Measurements from ENCODE around the gene WWOX. TPM values are rescaled to one million over a fixed set of nuclear protein-coding genes. Genes with fewer than 3 reads are reported as not detected.

Gene WWOX
- polyA plus RNA-seq, 2 of the 4 experiments (the other 2 are of a cell fraction): 16.0 to 17.2 TPM

GRCh38 chr16:78195797-78196196 lies 96.3 kb downstream of the WWOX start:
- Histone ChIP-seq H3K27ac (no peak overlapping the region), H3K9me3 (no peaks in the 10 kb centered on the region), H3K4me2 (no peak overlapping the region), H3K4me1 (peaks cover 15% of the 10 kb centered on the region; the same call in 2 of the 3 replicates), H3K4me3 (no peak overlapping the region)
- CTCF ChIA-PET: no interaction called here
- DNase-seq (ENCODE audit: low read depth in 1 of 2, low spot score in 1 of 2) (no peak), ATAC-seq (no peak), FAIRE-seq (no peak)
- WGBS (ENCODE audit: missing lambda C conversion rate): 77% methylated on average over 4 of the region's 4 CpGs
- POLR2A ChIA-PET: no interaction called here
- TF ChIP-seq CTCF (IDR thresholded peaks at IDR 0.05) (no peak), HES2 (IDR thresholded peaks at IDR 0.05) (no peak), TP53 (CRISPR knock-in tag; IDR thresholded peaks at IDR 0.05) (no peak), FOXS1 (CRISPR knock-in tag; IDR thresholded peaks at IDR 0.05) (no peak), NR3C1 (IDR thresholded peaks at IDR 0.05) (no peak), GATA3 (IDR thresholded peaks at IDR 0.05; ENCODE audit: borderline replicate concordance) (no peak), HOXA7 (CRISPR knock-in tag; IDR thresholded peaks at IDR 0.05) (no peak), KDM5A (IDR thresholded peaks at IDR 0.05) (no peak), CHD2 (IDR thresholded peaks at IDR 0.05; ENCODE audit: low read length, partially characterized antibody) (no peak), HOXB13 (CRISPR knock-in tag; IDR thresholded peaks at IDR 0.05; ENCODE audit: low read depth) (no peak), BCL3 (IDR thresholded peaks at IDR 0.05) (no peak), MAFK (IDR thresholded peaks at IDR 0.05; ENCODE audit: partially characterized antibody) (no peak), EHMT2 (IDR thresholded peaks at IDR 0.05; ENCODE audit: low read depth) (no peak), CBX8 (IDR thresholded peaks at IDR 0.05) (no peak)

- no peak for ATAC-seq
- no peak for DNase-seq (ENCODE audit: low read depth in 1 of 2, low spot score in 1 of 2)
- no peak overlapping the region for H3K27ac ChIP-seq
- FAIRE-seq: no peak
- H3K4me1 ChIP-seq: peaks cover 17% of the 10 kb centered on the region; the same call in 2 of the 3 replicates
- ChIA-PET CTCF (no interaction called here), POLR2A (no interaction called here)
- no peak overlapping the region for H3K4me3 ChIP-seq
- 55% methylated on average over 2 of the region's 2 CpGs for WGBS (ENCODE audit: missing lambda C conversion rate)
- TF ChIP-seq SMC3 (IDR thresholded peaks at IDR 0.05) (no peak), TFCP2L1 (CRISPR knock-in tag; IDR thresholded peaks at IDR 0.05) (no peak), EHMT2 (IDR thresholded peaks at IDR 0.05; ENCODE audit: low read depth) (no peak), TP53 (CRISPR knock-in tag; IDR thresholded peaks at IDR 0.05) (no peak), USF2 (IDR thresholded peaks at IDR 0.05) (no peak), NR3C1 (IDR thresholded peaks at IDR 0.05) (no peak), HOXA7 (CRISPR knock-in tag; IDR thresholded peaks at IDR 0.05) (no peak), HES2 (IDR thresholded peaks at IDR 0.05) (no peak), HDAC2 (IDR thresholded peaks at IDR 0.05) (no peak), EP300 (IDR thresholded peaks at IDR 0.05) (no peak), NFE2L2 (conservative IDR thresholded peaks at IDR 0.05; ENCODE audit: low read length) (no peak)
- H3K9me3 ChIP-seq: no peaks in the 10 kb centered on the region
- H3K4me2 ChIP-seq: no peak overlapping the region
These were observed 97.0 kb downstream of the WWOX start for GRCh38 chr16:78196502-78196901.

- H3K4me2 ChIP-seq: no peak overlapping the region
- WGBS (ENCODE audit: missing lambda C conversion rate): 78% methylated on average over 5 of the region's 5 CpGs
These were observed 98.8 kb downstream of the WWOX start for GRCh38 chr16:78198288-78198687.

More at GRCh38 chr16:78198288-78198687, 98.8 kb downstream of the WWOX start:
- TF ChIP-seq ZFP36 (IDR thresholded peaks at IDR 0.05; ENCODE audit: borderline replicate concordance, partially characterized antibody) (no peak), ZC3H11A (IDR thresholded peaks at IDR 0.05) (no peak), NFE2L2 (conservative IDR thresholded peaks at IDR 0.05; ENCODE audit: low read length) (no peak), CHD2 (IDR thresholded peaks at IDR 0.05; ENCODE audit: low read length, partially characterized antibody) (no peak), JUNB (IDR thresholded peaks at IDR 0.05) (no peak), CHD4 (IDR thresholded peaks at IDR 0.05; ENCODE audit: borderline replicate concordance) (no peak), CBX2 (IDR thresholded peaks at IDR 0.05; ENCODE audit: borderline replicate concordance, low read depth) (no peak)
- peaks cover 17% of the 10 kb centered on the region; the same call in 2 of the 3 replicates for H3K4me1 ChIP-seq
- H3K4me3 ChIP-seq: no peak overlapping the region
- ChIA-PET POLR2A (no interaction called here), CTCF (no interaction called here)
- DNase-seq (ENCODE audit: low read depth in 1 of 2, low spot score in 1 of 2) (no peak), FAIRE-seq (no peak), ATAC-seq (no peak)
- H3K9me3 ChIP-seq: no peaks in the 10 kb centered on the region
- no peak overlapping the region for H3K27ac ChIP-seq
